Peyer's patch (tissue), 4 donors: ENCODE data around the gene ELMOD3.

Experiments
- CTCF ChIP-seq, 6 experiments: fragments of 450-650 bp in 4 of 6; fragments of 200-600 bp in 2 of 6; sonication (generic) in 1 of 6; IDR thresholded peaks; one replicate each; pipeline ENCODE4 v1.5.1; 2017 to 2019; ENCODE audit warnings: antibody characterized with exemption in 6 of 6, mild to moderate bottlenecking in 3 of 6, moderate library complexity in 1 of 6
- POLR2A ChIP-seq, 2 donors: fragments of 450-650 bp; IDR thresholded peaks; one replicate each; pipeline ENCODE4 v1.5.1; 2017; ENCODE audit warnings: antibody characterized with exemption in 2 of 2, mild to moderate bottlenecking in 2 of 2, moderate library complexity in 2 of 2

- no peak for TF ChIP-seq CTCF (IDR thresholded peaks at IDR 0.05)
- no peak for TF ChIP-seq POLR2A (IDR thresholded peaks at IDR 0.05)
Observed at GRCh38 chr2:85399183-85399455, 44.5 kb downstream of the ELMOD3 start.
